MV-4-11 (cell line): Measurements from ENCODE around the gene PLCL1.

Source experiments
- DNase-seq: peaks from one replicate; lab custom pipeline; 2025; lab: John Stamatoyannopoulos, UW

Gene PLCL1

GRCh38 chr2:197927994-197928393 is 123.6 kb downstream of the PLCL1 start:
- DNase-seq: no peak

GRCh38 chr2:197929008-197929885 is 124.9 kb downstream of the PLCL1 start:
- DNase-seq: no peak

- DNase-seq: no peak
Measured at GRCh38 chr2:197929886-197930227, 125.5 kb downstream of the PLCL1 start.

GRCh38 chr2:197930570-197931278 is 126.3 kb downstream of the PLCL1 start:
- DNase-seq: no peak

GRCh38 chr2:197931661-197932312 is 127.4 kb downstream of the PLCL1 start:
- no peak for DNase-seq

GRCh38 chr2:197932374-197932773 is 128.0 kb downstream of the PLCL1 start:
- DNase-seq: no peak

- no peak for DNase-seq
Measured at GRCh38 chr2:197934261-197934933, 130.0 kb downstream of the PLCL1 start.

- DNase-seq: no peak
Measured at GRCh38 chr2:197934934-197935289, 130.5 kb downstream of the PLCL1 start.

GRCh38 chr2:197937814-197938213 is 133.4 kb downstream of the PLCL1 start:
- DNase-seq: no peak

- DNase-seq: no peak
Measured at GRCh38 chr2:197938555-197938954, 134.2 kb downstream of the PLCL1 start.

- no peak for DNase-seq
Measured at GRCh38 chr2:197939787-197940186, 135.4 kb downstream of the PLCL1 start.

GRCh38 chr2:197940382-197940781 is 136.0 kb downstream of the PLCL1 start:
- no peak for DNase-seq

- DNase-seq: no peak
Measured at GRCh38 chr2:197941715-197942114, 137.3 kb downstream of the PLCL1 start.

- no peak for DNase-seq
Measured at GRCh38 chr2:197943731-197944130, 139.3 kb downstream of the PLCL1 start.

- no peak for DNase-seq
Measured at GRCh38 chr2:197944416-197945096, 140.2 kb downstream of the PLCL1 start.

GRCh38 chr2:197946562-197946961 is 142.2 kb downstream of the PLCL1 start:
- DNase-seq: no peak

GRCh38 chr2:197947219-197947757 is 142.9 kb downstream of the PLCL1 start:
- DNase-seq: no peak

GRCh38 chr2:197949224-197949623 is 144.8 kb downstream of the PLCL1 start:
- no peak for DNase-seq

GRCh38 chr2:197950006-197950405 is 145.6 kb downstream of the PLCL1 start:
- DNase-seq: no peak

GRCh38 chr2:197950724-197951123 is 146.3 kb downstream of the PLCL1 start:
- DNase-seq: no peak

- peak; percentile 43 for DNase-seq
Measured at GRCh38 chr2:197952540-197953202, 148.3 kb downstream of the PLCL1 start.
